ENCODE results near the gene ZNF85. TPM values are rescaled to one million over a fixed set of nuclear protein-coding genes. Genes with fewer than 3 reads are reported as not detected.
"Not testable (repeated sequence)": the region's sequence is repeated elsewhere in the genome, so short reads cannot be mapped to it uniquely, and the experiment has no call there.

ZNF85 gene
- 20.1 and 43.4 TPM in 2 replicates for total RNA-seq (2014; rRNA removed; shearing (Covaris generic); ENCODE audit: low replicate concordance)

DNA sequence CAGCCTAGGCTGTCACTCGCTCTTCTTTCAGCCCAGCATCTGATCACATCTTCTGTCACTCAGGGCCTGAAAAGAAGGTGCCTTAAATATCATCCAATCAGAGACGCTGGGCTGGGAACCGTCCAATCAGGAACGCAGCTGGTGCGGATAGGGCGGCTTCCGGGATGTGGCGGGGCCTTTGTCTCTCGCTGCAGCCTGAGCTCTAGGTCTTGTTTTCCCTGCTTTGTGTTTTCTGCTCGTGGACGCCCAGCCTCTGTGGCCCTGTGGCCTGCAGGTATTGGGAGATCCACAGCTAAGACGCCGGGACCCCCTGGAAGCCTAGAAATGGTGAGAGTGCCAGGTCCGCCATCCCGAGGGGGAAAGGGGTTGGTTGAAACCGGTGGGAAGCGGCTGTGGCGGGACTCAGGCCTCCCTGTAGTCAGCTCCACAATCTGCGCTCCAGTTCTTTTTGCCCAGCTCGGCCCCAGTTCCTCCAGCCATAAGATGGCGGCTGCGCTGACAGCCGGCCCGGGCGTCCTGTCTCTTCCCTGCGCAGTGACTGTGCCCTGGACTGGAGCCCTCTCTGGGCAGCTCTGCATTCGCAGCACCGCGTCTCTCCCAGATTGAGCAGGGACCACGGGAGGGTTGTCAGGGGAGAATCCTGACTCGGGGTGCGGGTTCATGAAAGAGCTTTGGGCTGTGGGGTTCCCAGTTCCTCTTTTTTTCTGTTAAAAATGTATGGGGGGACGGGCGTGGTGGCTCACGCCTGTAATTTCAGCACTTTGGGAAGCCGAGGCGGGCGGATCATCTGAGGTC is at the start of gene ZNF85:
ZNF85 (plus strand) TSS at position 175 of the 795 bp plus-strand sequence; CDS start at position 325, 150 bp downstream.
- peak within 1 kb of the TSS; percentile 89 for H3K27ac ChIP-seq (ENCODE audit: low read length)
- peaks cover 27% of the 10 kb centered on the region for H3K9me3 ChIP-seq (ENCODE audit: low read length)
- peaks cover 14% of the 10 kb centered on the region for H3K4me1 ChIP-seq (ENCODE audit: low read length)
- H2AFZ ChIP-seq (ENCODE audit: low read length), result peak within 1 kb of the TSS; percentile 92; the same call in 1 of the 2 replicates
- no peaks in the 10 kb centered on the region for H3K27me3 ChIP-seq (ENCODE audit: low read length)
- no peaks in the 10 kb centered on the region for H4K20me1 ChIP-seq (ENCODE audit: insufficient read depth, low read depth, low read length)
- H3K4me2 ChIP-seq (ENCODE audit: low read depth, low read length, poor library complexity, severe bottlenecking), result peak within 1 kb of the TSS; percentile 74
- peak; percentile 99 for DNase-seq
- peak within 1 kb of the TSS; percentile 92 for H3K4me3 ChIP-seq (ENCODE audit: low read length)
- H3K79me2 ChIP-seq (ENCODE audit: low read length), result peaks cover 50% of the 10 kb centered on the region
- peaks cover 35% of the 10 kb centered on the region for H3K36me3 ChIP-seq (ENCODE audit: insufficient read depth, low read length)
- H3K9ac ChIP-seq (ENCODE audit: low read length), result peak within 1 kb of the TSS; percentile 93
- no peaks in the 10 kb centered on the region for H3K9me2 ChIP-seq (replicated peaks; ENCODE audit: insufficient read depth, low read length)

DNA sequence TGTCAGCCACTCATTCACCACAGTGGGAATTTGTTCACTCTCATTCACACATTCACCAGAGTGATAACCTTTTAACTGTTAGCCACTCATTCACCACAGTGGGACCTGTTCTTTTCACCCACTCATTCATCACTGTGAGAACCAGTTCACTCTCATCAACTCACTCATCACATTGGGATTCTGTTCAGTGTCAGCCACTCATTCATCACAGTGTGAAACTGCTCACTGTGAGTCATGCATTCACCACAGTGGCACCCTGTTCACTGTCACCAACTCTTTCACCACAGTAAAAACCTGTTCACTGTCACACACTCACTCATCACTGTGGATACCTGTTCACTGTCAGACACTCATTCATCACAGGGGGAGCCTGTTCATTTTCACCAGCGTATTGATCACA is 43.5 kb upstream of the ZNF85 start:
- H3K27ac ChIP-seq (ENCODE audit: low read length), result no peak overlapping the region
- H3K36me3 ChIP-seq (ENCODE audit: insufficient read depth, low read length), result no peaks in the 10 kb centered on the region; the same call in 1 of the 2 replicates
- H3K9me3 ChIP-seq (ENCODE audit: low read length), result peaks cover 22% of the 10 kb centered on the region; the same call in 1 of the 2 replicates
- H4K20me1 ChIP-seq (ENCODE audit: insufficient read depth, low read depth, low read length), result no peaks in the 10 kb centered on the region
- H2AFZ ChIP-seq (ENCODE audit: low read length), result no peak overlapping the region
- no peaks in the 10 kb centered on the region for H3K4me1 ChIP-seq (ENCODE audit: low read length)
- no peak overlapping the region for H3K4me2 ChIP-seq (ENCODE audit: low read depth, low read length, poor library complexity, severe bottlenecking)
- H3K4me3 ChIP-seq (ENCODE audit: low read length), result no peak overlapping the region
- no peaks in the 10 kb centered on the region for H3K79me2 ChIP-seq (ENCODE audit: low read length)
- no peaks in the 10 kb centered on the region for H3K27me3 ChIP-seq (ENCODE audit: low read length)
- no peak overlapping the region for H3K9ac ChIP-seq (ENCODE audit: low read length)
- no peaks in the 10 kb centered on the region for H3K9me2 ChIP-seq (replicated peaks; ENCODE audit: insufficient read depth, low read length)
- no peak for DNase-seq

DNA sequence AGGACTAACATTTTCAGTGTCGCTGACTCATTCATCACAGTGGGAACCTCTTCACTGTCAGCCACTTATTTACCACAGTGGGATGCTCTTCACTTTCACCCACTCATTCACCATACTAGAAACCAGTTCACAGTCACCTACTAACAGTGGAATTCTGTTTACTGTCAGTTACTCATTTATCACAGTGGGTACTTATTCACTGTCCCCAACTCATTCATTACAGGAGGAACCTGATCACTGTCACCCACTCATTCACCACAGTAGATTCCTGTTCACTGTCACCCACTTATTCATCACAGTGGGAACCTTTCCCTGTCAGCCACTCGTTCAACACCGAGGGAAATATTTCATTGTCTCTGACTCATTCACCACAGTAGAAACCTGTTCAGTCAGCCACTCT is 10.1 kb upstream of the ZNF85 start:
- DNase-seq, result no peak
- Histone ChIP-seq H3K4me3 (ENCODE audit: low read length) (no peak overlapping the region), H3K9me2 (replicated peaks; ENCODE audit: insufficient read depth, low read length) (no peaks in the 10 kb centered on the region), H3K4me1 (ENCODE audit: low read length) (no peaks in the 10 kb centered on the region), H2AFZ (ENCODE audit: low read length) (no peak overlapping the region), H3K79me2 (ENCODE audit: low read length) (no peaks in the 10 kb centered on the region), H3K9me3 (ENCODE audit: low read length) (peaks cover 2% of the 10 kb centered on the region; the same call in 1 of the 2 replicates), H3K4me2 (ENCODE audit: low read depth, low read length, poor library complexity, severe bottlenecking) (no peak overlapping the region), H3K9ac (ENCODE audit: low read length) (no peak overlapping the region), H3K27ac (ENCODE audit: low read length) (no peak overlapping the region), H4K20me1 (ENCODE audit: insufficient read depth, low read depth, low read length) (no peaks in the 10 kb centered on the region), H3K27me3 (ENCODE audit: low read length) (no peaks in the 10 kb centered on the region), H3K36me3 (ENCODE audit: insufficient read depth, low read length) (no peaks in the 10 kb centered on the region)

DNA sequence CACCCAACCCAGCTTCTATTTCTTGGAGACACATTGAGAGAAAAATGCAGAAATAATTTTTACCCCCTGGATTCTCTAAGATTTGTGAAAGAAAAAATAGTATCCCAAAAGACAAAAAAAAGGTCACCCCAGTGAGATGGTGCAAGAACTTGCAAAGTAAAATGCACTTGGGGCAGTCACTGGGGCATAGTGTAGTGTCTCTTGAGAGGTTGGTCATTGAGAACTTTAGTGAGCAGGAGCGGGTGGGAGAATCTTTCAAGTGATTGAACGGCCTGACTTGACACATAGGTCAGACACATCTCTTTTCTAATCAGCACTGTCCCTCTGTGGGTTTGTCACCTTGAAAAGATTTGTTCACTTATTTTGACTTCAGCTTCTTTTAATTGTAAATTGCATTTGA is 2.4 kb downstream of the ZNF85 start:
- H3K4me3 ChIP-seq (ENCODE audit: low read length), result no peak overlapping the region; the same call in 1 of the 2 replicates
- no peak overlapping the region for H3K27ac ChIP-seq (ENCODE audit: low read length)
- H3K9me3 ChIP-seq (ENCODE audit: low read length), result peaks cover 21% of the 10 kb centered on the region
- H3K9ac ChIP-seq (ENCODE audit: low read length), result no peak overlapping the region
- H3K79me2 ChIP-seq (ENCODE audit: low read length), result peaks cover 72% of the 10 kb centered on the region
- no peak for DNase-seq
- no peaks in the 10 kb centered on the region for H3K9me2 ChIP-seq (replicated peaks; ENCODE audit: insufficient read depth, low read length)
- no peak overlapping the region for H3K4me2 ChIP-seq (ENCODE audit: low read depth, low read length, poor library complexity, severe bottlenecking)
- H3K4me1 ChIP-seq (ENCODE audit: low read length), result peaks cover 14% of the 10 kb centered on the region
- H3K27me3 ChIP-seq (ENCODE audit: low read length), result no peaks in the 10 kb centered on the region
- no peak overlapping the region for H2AFZ ChIP-seq (ENCODE audit: low read length)
- peaks cover 46% of the 10 kb centered on the region for H3K36me3 ChIP-seq (ENCODE audit: insufficient read depth, low read length)
- no peaks in the 10 kb centered on the region for H4K20me1 ChIP-seq (ENCODE audit: insufficient read depth, low read depth, low read length)

DNA sequence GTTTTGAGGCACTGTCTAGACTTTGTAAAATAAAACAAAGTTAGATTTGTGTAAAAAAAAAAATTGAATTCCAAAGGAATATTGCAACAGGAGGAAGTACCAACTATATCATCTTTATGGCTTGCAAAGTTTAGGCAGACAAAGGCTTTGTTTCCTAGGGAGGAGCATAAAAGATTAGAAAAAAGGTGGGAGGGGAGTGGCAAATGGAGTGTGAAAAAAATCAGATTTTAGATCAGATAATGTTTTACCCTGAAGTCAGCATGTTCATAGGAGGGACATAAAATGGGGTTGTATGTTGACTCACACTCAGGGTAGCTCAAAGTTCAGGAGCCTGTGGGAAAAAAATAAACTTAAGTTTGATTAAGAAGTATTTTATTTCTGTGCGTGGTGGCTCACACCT is 3.7 kb downstream of the ZNF85 start:
- Histone ChIP-seq H3K4me1 (ENCODE audit: low read length) (peaks cover 14% of the 10 kb centered on the region), H3K27ac (ENCODE audit: low read length) (no peak overlapping the region), H3K4me3 (ENCODE audit: low read length) (no peak overlapping the region), H3K36me3 (ENCODE audit: insufficient read depth, low read length) (peaks cover 56% of the 10 kb centered on the region), H2AFZ (ENCODE audit: low read length) (no peak overlapping the region), H3K4me2 (ENCODE audit: low read depth, low read length, poor library complexity, severe bottlenecking) (no peak overlapping the region), H3K9ac (ENCODE audit: low read length) (no peak overlapping the region), H3K27me3 (ENCODE audit: low read length) (no peaks in the 10 kb centered on the region), H3K79me2 (ENCODE audit: low read length) (peaks cover 85% of the 10 kb centered on the region), H3K9me2 (replicated peaks; ENCODE audit: insufficient read depth, low read length) (no peaks in the 10 kb centered on the region), H3K9me3 (ENCODE audit: low read length) (peaks cover 13% of the 10 kb centered on the region), H4K20me1 (ENCODE audit: insufficient read depth, low read depth, low read length) (no peaks in the 10 kb centered on the region)
- DNase-seq, result no peak

DNA sequence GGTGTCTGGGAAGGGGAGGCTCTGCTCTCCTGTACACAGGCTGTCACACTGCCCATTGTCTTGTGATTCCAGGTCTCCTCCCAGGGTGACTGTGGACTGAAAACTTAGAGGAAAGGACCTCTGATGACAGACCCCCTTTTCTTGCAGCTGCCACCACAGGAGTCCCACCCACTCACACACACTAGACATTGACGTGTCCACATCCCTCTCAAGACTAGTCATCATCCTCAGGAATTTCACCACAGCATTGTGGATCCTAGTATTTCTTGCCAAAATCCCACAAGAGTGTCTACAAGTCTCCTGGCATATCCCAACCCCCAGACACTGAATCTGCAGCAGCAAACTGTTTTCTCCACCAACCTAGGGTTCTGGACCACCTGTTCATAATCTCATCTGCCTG is 5.3 kb downstream of the ZNF85 start:
- Histone ChIP-seq H3K79me2 (ENCODE audit: low read length) (peaks cover 99% of the 10 kb centered on the region), H3K4me2 (ENCODE audit: low read depth, low read length, poor library complexity, severe bottlenecking) (no peak overlapping the region), H2AFZ (ENCODE audit: low read length) (no peak overlapping the region), H3K4me3 (ENCODE audit: low read length) (no peak overlapping the region), H3K36me3 (ENCODE audit: insufficient read depth, low read length) (peaks cover 71% of the 10 kb centered on the region), H3K27ac (ENCODE audit: low read length) (no peak overlapping the region), H4K20me1 (ENCODE audit: insufficient read depth, low read depth, low read length) (no peaks in the 10 kb centered on the region), H3K9me2 (replicated peaks; ENCODE audit: insufficient read depth, low read length) (no peaks in the 10 kb centered on the region), H3K27me3 (ENCODE audit: low read length) (no peaks in the 10 kb centered on the region), H3K9ac (ENCODE audit: low read length) (no peak overlapping the region), H3K9me3 (ENCODE audit: low read length) (peaks cover 22% of the 10 kb centered on the region), H3K4me1 (ENCODE audit: low read length) (peaks cover 6% of the 10 kb centered on the region; the same call in 1 of the 2 replicates)
- no peak for DNase-seq

DNA sequence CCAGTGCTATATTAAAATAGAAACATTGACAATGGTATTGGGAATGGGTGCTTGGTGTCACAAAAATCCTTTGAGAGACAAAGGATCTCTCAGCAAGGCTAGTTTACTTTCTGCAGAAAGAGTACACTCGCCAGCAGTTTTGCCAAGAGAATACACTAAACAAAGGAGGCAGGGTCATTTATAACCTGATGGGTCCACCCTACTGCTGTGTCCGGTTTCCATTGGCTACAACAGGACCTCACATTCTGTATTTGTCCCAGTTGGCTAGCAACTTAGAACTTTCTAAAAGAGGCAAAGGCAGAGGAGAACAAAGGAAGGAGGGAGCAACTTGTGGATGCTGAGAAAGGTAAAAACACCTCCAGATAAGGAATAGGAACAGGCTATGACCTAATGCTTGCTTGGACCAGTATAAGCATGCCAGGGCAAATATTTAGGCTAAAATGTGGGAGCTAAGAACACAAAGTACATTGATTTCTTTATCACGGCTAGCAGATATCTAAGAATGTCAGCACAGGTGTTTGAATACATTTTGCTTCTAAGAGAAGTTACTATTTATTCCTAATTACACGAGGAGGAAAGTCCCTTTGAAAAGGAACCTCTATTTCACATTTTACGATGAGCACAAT is 13.4 kb downstream of the ZNF85 start:
- not testable (repeated sequence) for H3K27me3 ChIP-seq (ENCODE audit: low read length); H2AFZ ChIP-seq (ENCODE audit: low read length); DNase-seq; H3K4me2 ChIP-seq (ENCODE audit: low read depth, low read length, poor library complexity, severe bottlenecking); H3K27ac ChIP-seq (ENCODE audit: low read length); H4K20me1 ChIP-seq (ENCODE audit: insufficient read depth, low read depth, low read length); H3K9me2 ChIP-seq (replicated peaks; ENCODE audit: insufficient read depth, low read length); H3K9ac ChIP-seq (ENCODE audit: low read length); H3K4me3 ChIP-seq (ENCODE audit: low read length); H3K4me1 ChIP-seq (ENCODE audit: low read length)
- peaks cover 93% of the 10 kb centered on the region for H3K36me3 ChIP-seq (ENCODE audit: insufficient read depth, low read length)
- peaks cover 24% of the 10 kb centered on the region for H3K9me3 ChIP-seq (ENCODE audit: low read length)
- H3K79me2 ChIP-seq (ENCODE audit: low read length), result peaks cover 90% of the 10 kb centered on the region

DNA sequence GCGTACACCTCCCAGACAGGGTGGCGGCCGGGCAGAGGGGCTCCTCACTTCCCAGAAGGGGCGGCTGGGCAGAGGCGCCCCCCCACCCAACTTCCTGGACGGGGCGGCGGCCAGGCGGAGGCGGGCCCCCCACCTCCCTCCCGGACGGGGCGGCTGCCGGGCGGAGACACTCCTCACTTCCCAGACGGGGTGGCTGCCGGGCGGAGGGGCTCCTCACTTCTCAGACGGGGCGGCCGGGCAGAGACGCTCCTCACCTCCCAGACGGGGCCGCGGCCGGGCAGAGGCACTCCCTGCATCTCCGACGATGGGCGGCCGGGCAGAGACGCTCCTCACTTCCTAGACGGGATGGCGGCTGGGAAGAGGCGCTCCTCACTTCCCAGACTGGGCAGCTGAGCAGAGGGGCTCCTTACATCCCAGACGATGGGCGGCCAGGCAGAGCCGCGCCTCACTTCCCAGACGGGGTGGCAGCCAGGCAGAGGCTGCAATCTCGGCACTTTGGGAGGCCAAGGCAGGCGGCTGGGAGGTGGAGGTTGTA is 29.6 kb downstream of the ZNF85 start:
- not testable (repeated sequence) for H3K4me2 ChIP-seq (ENCODE audit: low read depth, low read length, poor library complexity, severe bottlenecking); H3K27me3 ChIP-seq (ENCODE audit: low read length); DNase-seq; H3K27ac ChIP-seq (ENCODE audit: low read length); H3K79me2 ChIP-seq (ENCODE audit: low read length); H3K9ac ChIP-seq (ENCODE audit: low read length); H3K9me2 ChIP-seq (replicated peaks; ENCODE audit: insufficient read depth, low read length); H4K20me1 ChIP-seq (ENCODE audit: insufficient read depth, low read depth, low read length); H2AFZ ChIP-seq (ENCODE audit: low read length); H3K4me3 ChIP-seq (ENCODE audit: low read length); H3K4me1 ChIP-seq (ENCODE audit: low read length)
- H3K36me3 ChIP-seq (ENCODE audit: insufficient read depth, low read length), result peaks cover 22% of the 10 kb centered on the region
- H3K9me3 ChIP-seq (ENCODE audit: low read length), result peaks cover 31% of the 10 kb centered on the region
